Aorta (tissue), 5 donors: ENCODE measurements around the gene ACOX2. TPM values are rescaled to one million over a fixed set of nuclear protein-coding genes. Genes with fewer than 3 reads are reported as not detected.

ENCODE experiments used
- ATAC-seq: fragments of 200-7000 bp; cut with Tn5 transposase; one replicate; pipeline ENCODE4 v1.9.1; 2022; ENCODE audit warnings: moderate library complexity; ENCODE audit not compliant: low FRiP score
- DNase-seq, 2 donors: peaks; one replicate each; pipeline ENCODE4 v3.0.0-alpha.2; 2020
- H3K27ac ChIP-seq, 2 donors: one replicate each; pipeline ENCODE4 v1.5.1; 2013; ENCODE audit warnings: low read length in 2 of 2, mild to moderate bottlenecking in 2 of 2, moderate library complexity in 2 of 2, control low read depth in 1 of 2, inconsistent platforms in 1 of 2, low read depth in 1 of 2
- H3K27me3 ChIP-seq, 2 donors: one replicate each; pipeline ENCODE4 v1.6.1; 2013; ENCODE audit warnings: control low read depth in 1 of 2, low read length in 1 of 2, mild to moderate bottlenecking in 1 of 2, moderate library complexity in 1 of 2; ENCODE audit not compliant: insufficient read depth in 2 of 2, control insufficient read depth in 1 of 2
- H3K36me3 ChIP-seq, 2 donors: one replicate each; pipeline ENCODE4 v1.6.1; 2013; ENCODE audit warnings: control low read depth in 1 of 2, low read length in 1 of 2, mild to moderate bottlenecking in 1 of 2; ENCODE audit not compliant: insufficient read depth in 2 of 2, control insufficient read depth in 1 of 2
- H3K4me1 ChIP-seq, 2 donors: one replicate each; pipeline ENCODE4 v1.6.1; 2013; ENCODE audit warnings: low read length in 2 of 2, control low read depth in 1 of 2, mild to moderate bottlenecking in 1 of 2, moderate library complexity in 1 of 2; ENCODE audit not compliant: insufficient read depth in 2 of 2, control insufficient read depth in 1 of 2
- H3K4me3 ChIP-seq, 2 donors: one replicate each; pipeline ENCODE4 v1.5.1; 2013; ENCODE audit warnings: low read length in 2 of 2, control low read depth in 1 of 2, mild to moderate bottlenecking in 1 of 2
- H3K9me3 ChIP-seq: one replicate; pipeline ENCODE4 v1.6.1; 2013; ENCODE audit warnings: mild to moderate bottlenecking, low read length; ENCODE audit not compliant: control insufficient read depth
- WGBS, 2 donors: extraction: QIAGEN DNeasy Blood & Tissue Kit; methylation state at CpG; one replicate each; pipeline ENCODE4 v1.1.7; 2013; 5-methylcytosine and 5-hydroxymethylcytosine counted together
- intact Hi-C, 2 donors: fragments of 100-400 bp; cut with DNase I; formaldehyde crosslinking; loops; one replicate each; pipeline versions ENCODE4 v1.14.2 to v1.15.0; 2022
- polyA plus RNA-seq, 2 donors: library from polyadenylated mRNA; stranded (reverse); fragments of 200-250 nt; gene quantifications; one replicate each; pipeline ENCODE4 v1.2.3, GENCODE V29; 2013
- total RNA-seq, 2 donors: library from RNA; stranded (reverse); fragmentation: NEBNext Ultra II Directional; extraction: Animal tissue kit (Norgen Biotek cat#: 25700); gene quantifications; one replicate each; pipeline ENCODE4 v1.2.1, GENCODE V29; 2021
- donor health status: healthy with polysubstance abuse.
- donor health status: Bipolar disorder and iron deficiency.
- donor health status: DM: no; HTN: no; CAD: no.
- donor health status: DM: no; HTN: no; CAD: no.
- donor health status: DM: yes; HTN: yes; CAD: no.

ACOX2 gene
- total and polyA plus RNA-seq, 4 donors: 10.6 to 68.7 (median 22.2) TPM

- Histone ChIP-seq H3K27me3 (no peaks in the 10 kb centered on the region), H3K4me1 (no peaks in the 10 kb centered on the region), H3K36me3 (no peaks in the 10 kb centered on the region), H3K4me3 (no peak overlapping the region), H3K27ac (no peak overlapping the region), H3K9me3 (peaks cover 2% of the 10 kb centered on the region)
- intact Hi-C loops: no loop called here
- WGBS, 2 donors: 84 to 90% methylated on average over 4 of the region's 4 CpGs
- no peak for DNase-seq
- no peak for ATAC-seq
These were observed 14.7 kb upstream of the ACOX2 start for GRCh38 chr3:58551636-58552180.

- no peaks in the 10 kb centered on the region for H3K4me1 ChIP-seq
- H3K36me3 ChIP-seq: no peaks in the 10 kb centered on the region
- no peak overlapping the region for H3K27ac ChIP-seq
- WGBS, 2 donors: 64 to 75% methylated on average over 3 of the region's 3 CpGs
- intact Hi-C loops: no loop called here
- no peak overlapping the region for H3K4me3 ChIP-seq
- H3K9me3 ChIP-seq: no peaks in the 10 kb centered on the region
- DNase-seq (no peak), ATAC-seq (no peak)
- no peaks in the 10 kb centered on the region for H3K27me3 ChIP-seq
These were observed 7.6 kb upstream of the ACOX2 start for GRCh38 chr3:58544541-58544940.

- Histone ChIP-seq H3K36me3 (no peaks in the 10 kb centered on the region), H3K27ac (no peak overlapping the region), H3K27me3 (no peaks in the 10 kb centered on the region), H3K4me3 (no peak overlapping the region), H3K4me1 (no peaks in the 10 kb centered on the region), H3K9me3 (no peaks in the 10 kb centered on the region)
- no peak for DNase-seq
- intact Hi-C loops: no loop called here
- WGBS, 2 donors: 94% methylated on average over 8 of the region's 8 CpGs
- ATAC-seq: no peak
These were observed 3.3 kb upstream of the ACOX2 start for GRCh38 chr3:58540176-58540858.

GRCh38 chr3:58539626-58540025 is 2.6 kb upstream of the ACOX2 start:
- intact Hi-C loops: loop anchor here in 1 of 2 donors (10.0 kb wide), 1 partner anchor 105 kb away; the partner anchor contains the start of gene PDHB
- WGBS, 2 donors: 86% methylated on average over 10 of the region's 10 CpGs
- H3K4me1 ChIP-seq: no peaks in the 10 kb centered on the region

GRCh38 chr3:58537412-58538301 is 667 bp upstream of the ACOX2 start:
- no peaks in the 10 kb centered on the region for H3K27me3 ChIP-seq
- H3K9me3 ChIP-seq: no peaks in the 10 kb centered on the region
- ATAC-seq (no peak), DNase-seq (no peak)
- 65 to 68% methylated on average over 4 of the region's 4 CpGs for WGBS, 2 donors
- no peaks in the 10 kb centered on the region for H3K4me1 ChIP-seq
- intact Hi-C loops: loop anchor here in 1 of 2 donors (10.0 kb wide), 1 partner anchor 103 kb away; the partner anchor contains the start of gene PDHB
- H3K27ac ChIP-seq: peak overlapping the region in 1 of 2 donors; percentile 73
- no peak overlapping the region for H3K4me3 ChIP-seq
- no peaks in the 10 kb centered on the region for H3K36me3 ChIP-seq

More at GRCh38 chr3:58539626-58540025, 2.6 kb upstream of the ACOX2 start:
- ATAC-seq (no peak), DNase-seq (no peak)
- H3K27ac ChIP-seq: no peak overlapping the region
- H3K4me3 ChIP-seq: no peak overlapping the region
- H3K36me3 ChIP-seq: no peaks in the 10 kb centered on the region
- H3K27me3 ChIP-seq: no peaks in the 10 kb centered on the region
- H3K9me3 ChIP-seq: no peaks in the 10 kb centered on the region

GRCh38 chr3:58535531-58536500 is 1.2 kb downstream of the ACOX2 start:
- Histone ChIP-seq H3K9me3 (no peaks in the 10 kb centered on the region), H3K27ac (no peak overlapping the region), H3K27me3 (no peaks in the 10 kb centered on the region), H3K4me1 (no peaks in the 10 kb centered on the region), H3K4me3 (no peak overlapping the region), H3K36me3 (peaks cover 0 to 2% of the 10 kb centered on the region in 2 donors)
- ATAC-seq: no peak
- WGBS, 2 donors: 46 to 51% methylated on average over 2 of the region's 2 CpGs
- intact Hi-C loops: loop anchor here in 1 of 2 donors (10.0 kb wide), 1 partner anchor 101 kb away; the partner anchor contains the start of gene PDHB
- no peak for DNase-seq

- H3K4me1 ChIP-seq: no peaks in the 10 kb centered on the region
- H3K9me3 ChIP-seq: no peaks in the 10 kb centered on the region
- no peak for ATAC-seq
- H3K36me3 ChIP-seq: peaks cover 0 to 2% of the 10 kb centered on the region in 2 donors
- no peak overlapping the region for H3K27ac ChIP-seq
- intact Hi-C loops: loop anchor here in 1 of 2 donors (5.0 to 10.0 kb wide), 3 partner anchors 73 to 213 kb away; partner anchors contain the start of gene PDHB
- H3K4me3 ChIP-seq: no peak overlapping the region
- DNase-seq: no peak
- no peaks in the 10 kb centered on the region for H3K27me3 ChIP-seq
- WGBS, 2 donors: 94 to 96% methylated on average over 9 of the region's 9 CpGs
These were observed 2.1 kb downstream of the ACOX2 start for GRCh38 chr3:58534592-58535494.
